WTC11 (cell line): ENCODE results near the gene SLIT1. TPM values are rescaled to one million over a fixed set of nuclear protein-coding genes. Genes with fewer than 3 reads are reported as not detected.

ENCODE experiments used
- ATAC-seq: fragments of 200-7000 bp; cut with Tn5 transposase; 2 replicates; pipeline ENCODE4 v1.10.0; 2021; ENCODE audit warnings: mild to moderate bottlenecking, moderate library complexity
- CTCF ChIA-PET: fragments of 300-600 bp; sonication (Branson Sonifier 250); formaldehyde crosslinking; loops from one replicate; lab custom pipeline; 2021; ENCODE audit warnings: antibody characterized with exemption; lab: Charles Lee
- POLR2A ChIA-PET: fragments of 350-600 bp; sonication (Branson Sonifier 250); formaldehyde crosslinking; loops from one replicate; lab custom pipeline; 2021; ENCODE audit warnings: antibody characterized with exemption; lab: Charles Lee
- DNase-seq: peaks from one replicate; pipeline ENCODE4 v3.0.0; 2021; ENCODE audit warnings: low spot score
- H3K27ac Mint-ChIP-seq: 2 replicates; pipeline ENCODE4 v1.8.0; 2021; ENCODE audit warnings: mixed read lengths
- H3K27me3 Mint-ChIP-seq: 2 replicates; pipeline ENCODE4 v1.8.0; 2021; ENCODE audit warnings: low read depth, mild to moderate bottlenecking, moderate library complexity, mixed read lengths
- H3K36me3 Mint-ChIP-seq: 2 replicates; pipeline ENCODE4 v1.8.0; 2021; ENCODE audit warnings: mixed read lengths
- H3K4me1 Mint-ChIP-seq: 2 replicates; pipeline ENCODE4 v1.8.0; 2022; ENCODE audit warnings: mixed read lengths
- H3K4me3 Mint-ChIP-seq: 2 replicates; pipeline ENCODE4 v1.8.0; 2021; ENCODE audit warnings: mild to moderate bottlenecking, moderate library complexity, mixed read lengths
- H3K9me3 Mint-ChIP-seq: 2 replicates; pipeline ENCODE4 v1.8.0; 2021; ENCODE audit warnings: mixed read lengths
- ATF1 ChIP-seq: sonication (generic); formaldehyde crosslinking; IDR thresholded peaks from 2 replicates; pipeline ENCODE4 v1.8.1; 2023; ENCODE audit warnings: mild to moderate bottlenecking, moderate library complexity, missing genetic modification reagents
- ATF3 ChIP-seq: sonication (generic); formaldehyde crosslinking; conservative IDR thresholded peaks from 2 replicates; pipeline ENCODE4 v1.8.1; 2022; ENCODE audit warnings: mild to moderate bottlenecking, missing genetic modification reagents
- CTCF ChIP-seq: fragments of 200-600 bp; IDR thresholded peaks from 2 replicates; pipeline ENCODE4 v1.8.0; 2022; ENCODE audit warnings: antibody characterized with exemption
- E2F4 ChIP-seq: sonication (generic); formaldehyde crosslinking; IDR thresholded peaks from 2 replicates; pipeline ENCODE4 v1.8.1; 2022; ENCODE audit warnings: low read depth, mild to moderate bottlenecking, moderate library complexity, missing genetic modification reagents, borderline replicate concordance
- ESRRA ChIP-seq: sonication (generic); formaldehyde crosslinking; IDR thresholded peaks from 2 replicates; pipeline ENCODE4 v1.8.1; 2022; ENCODE audit warnings: mild to moderate bottlenecking, missing genetic modification reagents, borderline replicate concordance
- ETV6 ChIP-seq: sonication (generic); formaldehyde crosslinking; IDR thresholded peaks from 2 replicates; pipeline ENCODE4 v1.8.1; 2022; ENCODE audit warnings: mild to moderate bottlenecking, missing genetic modification reagents
- FOXK1 ChIP-seq: sonication (generic); formaldehyde crosslinking; IDR thresholded peaks from 2 replicates; pipeline ENCODE4 v1.8.0; 2022; ENCODE audit warnings: mild to moderate bottlenecking, moderate library complexity, missing genetic modification reagents
- FOXP1 ChIP-seq: sonication (generic); formaldehyde crosslinking; IDR thresholded peaks from 2 replicates; pipeline ENCODE4 v1.8.0; 2022; ENCODE audit warnings: missing genetic modification reagents, mild to moderate bottlenecking, moderate library complexity, borderline replicate concordance
- HMGXB4 ChIP-seq: sonication (generic); formaldehyde crosslinking; IDR thresholded peaks from 2 replicates; pipeline ENCODE4 v1.8.1; 2023; ENCODE audit warnings: mild to moderate bottlenecking, moderate library complexity, missing genetic modification reagents
- IRF1 ChIP-seq: sonication (generic); formaldehyde crosslinking; IDR thresholded peaks from 2 replicates; pipeline ENCODE4 v1.8.0; 2023; ENCODE audit warnings: missing genetic modification reagents
- MYBL2 ChIP-seq: sonication (generic); formaldehyde crosslinking; IDR thresholded peaks from 2 replicates; pipeline ENCODE4 v1.8.1; 2023; ENCODE audit warnings: mild to moderate bottlenecking, moderate library complexity, missing genetic modification reagents
- NR2C2 ChIP-seq: sonication (generic); formaldehyde crosslinking; IDR thresholded peaks from 2 replicates; pipeline ENCODE4 v1.8.0; 2022; ENCODE audit warnings: mild to moderate bottlenecking, missing genetic modification reagents
- NR3C1 ChIP-seq: sonication (generic); formaldehyde crosslinking; conservative IDR thresholded peaks from 2 replicates; pipeline ENCODE4 v1.8.1; 2023; ENCODE audit warnings: low read depth, mild to moderate bottlenecking, missing genetic modification reagents
- PRDM15 ChIP-seq: sonication (generic); formaldehyde crosslinking; IDR thresholded peaks from 2 replicates; pipeline ENCODE4 v1.8.0; 2022; ENCODE audit warnings: missing genetic modification reagents
- ZNF263 ChIP-seq: sonication (generic); formaldehyde crosslinking; IDR thresholded peaks from 2 replicates; pipeline ENCODE4 v1.8.1; 2022; ENCODE audit warnings: low read depth, mild to moderate bottlenecking, moderate library complexity, missing genetic modification reagents
- ZNF512 ChIP-seq: sonication (generic); formaldehyde crosslinking; IDR thresholded peaks from 2 replicates; pipeline ENCODE4 v1.8.1; 2022; ENCODE audit warnings: missing genetic modification reagents, borderline replicate concordance
- ZNF671 ChIP-seq: fragments of 250-450 bp; sonication (Bioruptor Pico); IDR thresholded peaks from 2 replicates; pipeline ENCODE4 v1.8.0; 2021; ENCODE audit warnings: mild to moderate bottlenecking
- ZSCAN18 ChIP-seq: fragments of 250-450 bp; sonication (Bioruptor Pico); IDR thresholded peaks from 2 replicates; pipeline ENCODE4 v2.1.2; 2022; ENCODE audit warnings: mild to moderate bottlenecking, moderate library complexity
- total RNA-seq: library from RNA; stranded (reverse); gene quantifications from 3 replicates; pipeline ENCODE4 v1.2.3, GENCODE V29; 2021

SLIT1 gene
- total RNA-seq, 1 experiment from 2014 or later = 1.6 TPM

- TF ChIP-seq ZNF671 (CRISPR knock-in tag) = no peak
- no peak for TF ChIP-seq CTCF
- no peak for TF ChIP-seq NR3C1 (CRISPR knock-in tag)
- TF ChIP-seq NR2C2 = no peak
- no peak for TF ChIP-seq ETV6 (CRISPR knock-in tag)
- no peak for TF ChIP-seq MYBL2 (CRISPR knock-in tag)
- TF ChIP-seq ATF3 = no peak
- no peak for TF ChIP-seq ESRRA
- no peak for TF ChIP-seq HMGXB4 (CRISPR knock-in tag)
- no peak for TF ChIP-seq IRF1 (CRISPR knock-in tag)
- TF ChIP-seq, all 79 proteins: peak for 0
Observed at GRCh38 chr10:97123765-97124164, 62.0 kb downstream of the SLIT1 start (continued).

GRCh38 chr10:97121041-97121440 is 64.7 kb downstream of the SLIT1 start:
- no peak overlapping the region for H3K4me3 Mint-ChIP-seq
- DNase-seq (no peak), ATAC-seq (no peak)
- no peaks in the 10 kb centered on the region; the same call in 1 of the 2 replicates for H3K27me3 Mint-ChIP-seq
- H3K9me3 Mint-ChIP-seq = no peaks in the 10 kb centered on the region
- POLR2A ChIA-PET = no interaction called here
- H3K27ac Mint-ChIP-seq = no peak overlapping the region
- no peaks in the 10 kb centered on the region for H3K36me3 Mint-ChIP-seq
- TF ChIP-seq ZNF512 (CRISPR knock-in tag) (no peak), ZSCAN18 (CRISPR knock-in tag) (no peak), ETV6 (CRISPR knock-in tag) (no peak), FOXK1 (CRISPR knock-in tag) (no peak), ATF1 (CRISPR knock-in tag) (no peak), FOXP1 (CRISPR knock-in tag) (no peak)
- TF ChIP-seq, all 79 proteins: peak for 0
- CTCF ChIA-PET = interaction anchor here (1.3 kb wide), 2 partner anchors 48 to 87 kb away, joined by 4 to 6 read pairs; no protein-coding TSS in a partner anchor
- peaks cover 11% of the 10 kb centered on the region for H3K4me1 Mint-ChIP-seq

GRCh38 chr10:97120370-97120769 is 65.4 kb downstream of the SLIT1 start:
- H3K9me3 Mint-ChIP-seq = no peaks in the 10 kb centered on the region
- no peak overlapping the region for H3K27ac Mint-ChIP-seq
- DNase-seq (no peak), ATAC-seq (no peak)
- H3K27me3 Mint-ChIP-seq = no peaks in the 10 kb centered on the region; the same call in 1 of the 2 replicates
- ChIA-PET POLR2A (no interaction called here), CTCF (interaction anchor here (0.6 to 7.2 kb wide), 6 partner anchors 38 to 478 kb away, joined by 3 to 82 read pairs (median 6); no protein-coding TSS in a partner anchor)
- no peaks in the 10 kb centered on the region for H3K36me3 Mint-ChIP-seq
- no peak overlapping the region for H3K4me3 Mint-ChIP-seq
- H3K4me1 Mint-ChIP-seq = peaks cover 11% of the 10 kb centered on the region
- TF ChIP-seq E2F4 (CRISPR knock-in tag) = no peak
- TF ChIP-seq FOXP1 (CRISPR knock-in tag) = no peak
- TF ChIP-seq ZNF671 (CRISPR knock-in tag) = no peak
- TF ChIP-seq PRDM15 (CRISPR knock-in tag) = no peak
- no peak for TF ChIP-seq ZNF263
